K562 (cell line): ENCODE measurements around the gene UBE2H. TPM values are rescaled to one million over a fixed set of nuclear protein-coding genes. Genes with fewer than 3 reads are reported as not detected.
A peak's percentile ranks its signal among the peaks of the same experiment; 100 is the strongest.

Experiments used
- CBFA2T3 ChIP-seq: fragments of 450-650 bp; IDR thresholded peaks from 2 replicates; pipeline ENCODE4 v1.6.1; 2017
- DDX20 ChIP-seq: fragments of 450-650 bp; IDR thresholded peaks from 2 replicates; pipeline ENCODE4 v1.6.1; 2016; ENCODE audit warnings: missing genetic modification characterization, low read depth, mild to moderate bottlenecking, missing compliant biosample characterization, moderate library complexity
- HES1 ChIP-seq: fragments of 450-650 bp; IDR thresholded peaks from 2 replicates; pipeline ENCODE4 v1.6.1; 2016; ENCODE audit warnings: low read depth, mild to moderate bottlenecking, moderate library complexity
- MYNN ChIP-seq, 2 experiments: sonication (generic); formaldehyde crosslinking in 1 of 2; IDR thresholded peaks; 2 replicates each; pipeline versions ENCODE4 v1.5.0 to v1.6.1; 2016 to 2020; ENCODE audit warnings: antibody characterized with exemption in 1 of 2, missing genetic modification reagents in 1 of 2
- REST ChIP-seq, 2 experiments: fragments of 450-650 bp; formaldehyde crosslinking in 1 of 2; IDR thresholded peaks; 2 replicates each; pipeline versions ENCODE4 v1.4.0 to v1.6.1; 2014 to 2020; ENCODE audit warnings: mild to moderate bottlenecking in 2 of 2, borderline replicate concordance in 1 of 2, low read depth in 1 of 2
- SP1 ChIP-seq: sonication (generic); formaldehyde crosslinking; IDR thresholded peaks from 2 replicates; pipeline ENCODE4 v1.8.1; 2022; ENCODE audit warnings: mild to moderate bottlenecking, missing genetic modification reagents
- STAT5B ChIP-seq: fragments of 250-450 bp; sonication (Bioruptor Pico); IDR thresholded peaks from 2 replicates; pipeline ENCODE4 v1.8.0; 2021; ENCODE audit warnings: mild to moderate bottlenecking, inconsistent platforms
- STAT6 ChIP-seq: sonication (generic); formaldehyde crosslinking; IDR thresholded peaks from 2 replicates; pipeline ENCODE4 v1.8.1; 2023; ENCODE audit warnings: mild to moderate bottlenecking, missing genetic modification reagents
- TFAP4 ChIP-seq: sonication (generic); formaldehyde crosslinking; IDR thresholded peaks from 2 replicates; pipeline ENCODE4 v1.8.0; 2022; ENCODE audit warnings: missing genetic modification reagents, mild to moderate bottlenecking, moderate library complexity, borderline replicate concordance
- YY1 ChIP-seq, 3 experiments: IDR thresholded peaks; 2 replicates each; pipeline ENCODE4 v1.6.1; 2011; ENCODE audit warnings: low read length in 2 of 3, mild to moderate bottlenecking in 2 of 3, moderate library complexity in 2 of 3, borderline replicate concordance in 1 of 3, control low read depth in 1 of 3, low read depth in 1 of 3; ENCODE audit not compliant: insufficient read depth in 3 of 3, insufficient replicate concordance in 2 of 3, control insufficient read depth in 1 of 3, insufficient read length in 1 of 3; ENCODE audit errors: extremely low read depth in 1 of 3
- ZNF316 ChIP-seq: fragments of 450-650 bp; IDR thresholded peaks from 2 replicates; pipeline ENCODE4 v1.6.1; 2016
- polyA plus RNA-seq, 8 experiments: library from polyadenylated mRNA; depleted of rRNA in 4 of 8; stranded (reverse) in 5 of 8; unstranded in 3 of 8; fragments of >200 nt; fragmentation: Nextera tagmentation in 2 of 8; fragmentation: Illumina TruSeq in 1 of 8; extraction: Ambion mirVana in 2 of 8; extraction: Trizol in 1 of 8; gene quantifications; 2 replicates each; pipeline versions ENCODE4 v1.2.1 to v1.2.3, GENCODE V29; 2011 to 2014; ENCODE audit warnings: inconsistent platforms in 1 of 8, missing spikeins in 1 of 8
- total RNA-seq, 7 experiments: library from RNA; depleted of rRNA in 6 of 7; stranded (reverse); fragments of >200 nt in 6 of 7; fragmentation: Illumina TruSeq in 2 of 7; extraction: Trizol in 2 of 7; gene quantifications; 2 replicates each; pipeline versions ENCODE4 v1.2.1 to v1.2.3, GENCODE V29; 2011 to 2021; ENCODE audit warnings: low replicate concordance in 1 of 7

Gene UBE2H
- total and polyA plus RNA-seq, 9 of the 15 experiments (the other 6 are each of a cell fraction or from before 2014, with no cell fraction given): 6.3 to 33.0 (median 13.3) TPM

- TF ChIP-seq DDX20 (no peak), YY1 (IDR thresholded peaks at IDR 0.05; ENCODE audit: borderline replicate concordance in 1 of 3, control insufficient read depth in 1 of 3, extremely low read depth in 1 of 3, insufficient read depth in 3 of 3, insufficient read length in 1 of 3, insufficient replicate concordance in 2 of 3, low read depth in 1 of 3, low read length in 2 of 3) (no peak), ZNF316 (peak; percentile 92), REST (IDR thresholded peaks at IDR 0.05; ENCODE audit: borderline replicate concordance) (no peak), REST (CRISPR knock-in tag; IDR thresholded peaks at IDR 0.05; ENCODE audit: low read depth) (no peak), HES1 (peak; percentile 7; the same call in 1 of the 2 replicates), SP1 (CRISPR knock-in tag) (0 out of 2 replicates have a peak, but pooled peaks have one; percentile 36), TFAP4 (no peak), STAT5B (CRISPR knock-in tag) (no peak), MYNN (IDR thresholded peaks at IDR 0.05) (no peak), MYNN (CRISPR knock-in tag; IDR thresholded peaks at IDR 0.05) (no peak), CBFA2T3 (peak; percentile 59), STAT6 (CRISPR knock-in tag) (peak; percentile 77; the same call in 1 of the 2 replicates)
Measured at GRCh38 chr7:129875745-129876411, 76.9 kb downstream of the UBE2H start (continued).
